Calu3 (cell line): ENCODE results near the gene EXOC2. TPM values are rescaled to one million over a fixed set of nuclear protein-coding genes. Genes with fewer than 3 reads are reported as not detected.

Experiments used
- BruUV-seq: library from RNA; stranded (reverse); fragments of 400-500 nt; replicated peaks from 2 replicates; lab custom pipeline; 2021; lab: Mats Ljungman, UMichigan
- CTCF ChIA-PET: fragments of 300-600 bp; sonication (Branson Sonifier 250); formaldehyde crosslinking; loops from one replicate; lab custom pipeline; 2022; ENCODE audit warnings: antibody characterized with exemption; lab: Charles Lee
- DNase-seq: peaks from one replicate; pipeline ENCODE4 v3.0.0; 2022
- H3K27ac Mint-ChIP-seq: one replicate; pipeline ENCODE4 v1.8.0; 2022; ENCODE audit warnings: mixed read lengths; ENCODE audit not compliant: unreplicated experiment
- H3K27me3 Mint-ChIP-seq: one replicate; pipeline ENCODE4 v1.8.0; 2022; ENCODE audit warnings: mixed read lengths; ENCODE audit not compliant: unreplicated experiment
- H3K36me3 Mint-ChIP-seq: one replicate; pipeline ENCODE4 v1.8.0; 2022; ENCODE audit warnings: mild to moderate bottlenecking, moderate library complexity, mixed read lengths; ENCODE audit not compliant: insufficient read depth, unreplicated experiment
- H3K4me1 Mint-ChIP-seq: one replicate; pipeline ENCODE4 v1.8.0; 2022; ENCODE audit warnings: mild to moderate bottlenecking, low read depth, mixed read lengths; ENCODE audit not compliant: unreplicated experiment
- H3K4me3 Mint-ChIP-seq: one replicate; pipeline ENCODE4 v1.8.0; 2022; ENCODE audit warnings: mild to moderate bottlenecking, low read depth, moderate library complexity, mixed read lengths; ENCODE audit not compliant: unreplicated experiment
- H3K9me3 Mint-ChIP-seq: one replicate; pipeline ENCODE4 v1.8.0; 2022; ENCODE audit warnings: low read depth, mixed read lengths; ENCODE audit not compliant: unreplicated experiment
- intact Hi-C: fragments of 100-400 bp; cut with micrococcal nuclease; formaldehyde crosslinking; loops from one replicate; pipeline ENCODE4 v1.10.0; 2022; ENCODE audit not compliant: unreplicated experiment
- total RNA-seq: library from RNA; stranded (reverse); gene quantifications from 2 replicates; pipeline ENCODE4 v1.2.3, GENCODE V29; 2022
- TF ChIP-seq, protein P1 (sequence below): fragments of 200-600 bp; IDR thresholded peaks from one replicate; pipeline ENCODE4 v1.8.0; 2022; ENCODE audit warnings: antibody characterized with exemption; ENCODE audit not compliant: unreplicated experiment

The EXOC2 gene
- total RNA-seq, 1 experiment from 2014 or later, result 13.2 TPM

DNA sequence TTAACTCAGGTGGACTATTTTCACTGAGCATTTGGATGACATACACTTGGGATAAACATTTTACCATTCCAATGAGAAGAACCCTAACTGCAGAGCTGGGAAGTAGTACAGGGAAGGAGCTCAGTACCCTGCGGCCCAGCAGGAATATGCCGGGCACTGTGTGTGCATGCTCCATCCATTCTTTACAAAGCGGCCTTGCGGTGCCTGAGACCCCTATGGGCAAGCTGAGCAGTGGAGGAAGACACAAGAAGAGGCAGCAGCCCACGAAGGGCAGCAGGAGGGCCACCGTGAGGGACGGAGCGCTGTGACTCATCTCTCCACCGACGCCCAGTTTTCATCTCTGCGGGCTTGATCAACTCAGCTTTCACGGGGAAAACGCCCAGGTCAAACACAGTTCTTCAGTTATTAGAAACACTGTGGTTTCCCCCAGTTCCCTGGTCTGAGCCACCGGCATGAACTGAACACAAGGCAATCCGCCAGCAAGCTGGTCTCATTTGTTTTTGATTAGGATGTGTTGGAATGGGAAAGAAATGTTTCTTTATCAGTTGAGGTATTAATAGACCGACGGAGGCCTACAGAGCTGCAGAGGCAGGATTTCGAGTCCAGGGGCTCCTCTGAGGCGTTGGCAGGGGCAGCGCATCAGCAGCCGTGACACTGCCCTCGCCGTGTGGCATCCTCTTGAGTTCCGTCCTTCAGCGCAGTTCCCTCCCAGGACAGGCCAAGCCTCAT is 256.5 kb downstream of the EXOC2 start:
- CTCF ChIA-PET, result no interaction called here
- DNase-seq, result no peak
- Mint-ChIP-seq H3K4me1 (peaks cover 6% of the 10 kb centered on the region), H3K36me3 (no peaks in the 10 kb centered on the region), H3K27me3 (peaks cover 27% of the 10 kb centered on the region), H3K4me3 (no peak overlapping the region), H3K9me3 (no peaks in the 10 kb centered on the region), H3K27ac (no peak overlapping the region)
- BruUV-seq, result no TSS peak
- TF ChIP-seq, protein P1, sequence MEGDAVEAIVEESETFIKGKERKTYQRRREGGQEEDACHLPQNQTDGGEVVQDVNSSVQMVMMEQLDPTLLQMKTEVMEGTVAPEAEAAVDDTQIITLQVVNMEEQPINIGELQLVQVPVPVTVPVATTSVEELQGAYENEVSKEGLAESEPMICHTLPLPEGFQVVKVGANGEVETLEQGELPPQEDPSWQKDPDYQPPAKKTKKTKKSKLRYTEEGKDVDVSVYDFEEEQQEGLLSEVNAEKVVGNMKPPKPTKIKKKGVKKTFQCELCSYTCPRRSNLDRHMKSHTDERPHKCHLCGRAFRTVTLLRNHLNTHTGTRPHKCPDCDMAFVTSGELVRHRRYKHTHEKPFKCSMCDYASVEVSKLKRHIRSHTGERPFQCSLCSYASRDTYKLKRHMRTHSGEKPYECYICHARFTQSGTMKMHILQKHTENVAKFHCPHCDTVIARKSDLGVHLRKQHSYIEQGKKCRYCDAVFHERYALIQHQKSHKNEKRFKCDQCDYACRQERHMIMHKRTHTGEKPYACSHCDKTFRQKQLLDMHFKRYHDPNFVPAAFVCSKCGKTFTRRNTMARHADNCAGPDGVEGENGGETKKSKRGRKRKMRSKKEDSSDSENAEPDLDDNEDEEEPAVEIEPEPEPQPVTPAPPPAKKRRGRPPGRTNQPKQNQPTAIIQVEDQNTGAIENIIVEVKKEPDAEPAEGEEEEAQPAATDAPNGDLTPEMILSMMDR, result no peak
- intact Hi-C loops, result no loop called here

DNA sequence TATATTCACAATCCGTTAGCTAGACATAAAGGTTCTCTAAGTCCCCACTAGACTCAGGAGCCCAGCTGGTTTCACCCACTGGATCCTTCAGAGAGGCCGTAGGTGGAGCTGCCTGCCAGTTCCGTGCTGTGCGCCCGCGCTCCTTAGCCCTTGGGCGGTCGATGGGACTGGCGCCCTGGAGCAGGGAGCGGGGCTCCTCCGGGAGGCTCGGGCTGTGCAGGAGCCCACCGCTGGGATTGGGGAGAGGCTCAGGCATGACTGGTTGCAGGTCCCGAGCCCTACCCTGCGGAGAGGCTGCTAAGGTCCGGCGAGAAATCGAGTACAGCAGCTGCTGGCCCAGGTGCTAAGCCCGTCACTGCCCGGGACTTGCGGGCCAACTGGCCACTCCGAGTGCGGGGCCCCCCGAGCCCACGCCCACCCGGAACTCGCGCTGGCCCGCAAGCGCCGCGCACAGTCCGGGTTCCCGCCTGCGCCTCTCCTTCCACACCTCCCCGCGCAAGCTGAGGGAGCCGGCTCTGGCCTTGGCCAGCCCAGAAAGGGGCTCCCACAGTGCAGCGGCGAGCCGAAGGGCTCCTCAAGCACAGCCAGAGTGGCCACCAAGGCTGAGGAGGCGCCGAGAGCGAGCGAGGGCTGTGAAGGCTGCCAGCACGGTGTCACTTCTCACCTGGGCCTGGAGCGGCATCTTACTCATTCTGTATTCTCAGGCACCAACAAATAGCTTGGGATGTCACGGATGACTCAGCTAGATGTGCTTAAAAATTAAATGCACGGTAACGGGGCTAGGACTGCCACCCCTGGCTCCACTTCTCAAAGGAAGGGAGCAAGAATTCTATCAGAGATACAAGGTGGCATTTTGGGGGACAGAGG is 257.3 kb downstream of the EXOC2 start:
- no peaks in the 10 kb centered on the region for H3K36me3 Mint-ChIP-seq
- no peaks in the 10 kb centered on the region for H3K9me3 Mint-ChIP-seq
- CTCF ChIA-PET, result no interaction called here
- DNase-seq, result no peak
- H3K4me1 Mint-ChIP-seq, result peaks cover 13% of the 10 kb centered on the region
- no TSS peak for BruUV-seq
- TF ChIP-seq, protein P1, result no peak
- no peak overlapping the region for H3K27ac Mint-ChIP-seq
- intact Hi-C loops, result no loop called here
- peaks cover 19% of the 10 kb centered on the region for H3K27me3 Mint-ChIP-seq
- no peak overlapping the region for H3K4me3 Mint-ChIP-seq

Other genes starting within 250 kb of the EXOC2 start
- 0.61 and 0.71 TPM in 2 replicates for gene HUS1B, start 36.0 kb downstream of the EXOC2 start, total RNA-seq